Measurements from ENCODE around the gene ZNF732.
"Not testable (repeated sequence)": the region's sequence is repeated elsewhere in the genome, so short reads cannot be mapped to it uniquely, and the experiment has no call there.

The ZNF732 gene

GRCh38 chr4:253936-254756 is 51.1 kb downstream of the ZNF732 start:
- no peak for DNase-seq (ENCODE audit: low read depth, low spot score)

DNA sequence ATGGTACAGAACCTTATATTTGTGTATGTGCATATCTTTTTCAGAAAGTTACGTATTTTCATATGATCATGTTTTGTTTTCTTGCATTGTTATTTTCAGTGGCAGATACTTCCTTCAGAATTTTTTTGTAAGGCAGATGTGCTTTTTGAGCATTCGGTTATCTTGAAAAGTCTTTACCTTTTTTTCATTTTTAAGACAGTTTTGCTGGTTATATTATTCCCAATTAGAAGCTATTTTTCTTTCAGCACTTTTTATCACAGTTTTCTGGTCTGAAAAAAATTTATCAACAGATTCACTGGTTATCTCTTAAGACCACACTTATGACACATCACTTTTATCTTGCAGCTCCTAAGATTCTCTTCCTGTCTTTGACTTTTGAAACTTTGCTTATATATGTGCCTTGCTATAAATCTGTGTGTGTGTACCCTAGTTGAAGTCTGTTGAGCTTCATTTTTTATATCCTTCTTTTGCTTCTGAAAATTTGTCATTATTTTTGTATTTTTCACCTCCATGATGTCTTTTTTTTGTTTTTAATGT is 53.1 kb downstream of the ZNF732 start:
- DNase-seq (ENCODE audit: low read depth, low spot score), result no peak

- no peak for DNase-seq (ENCODE audit: low read depth, low spot score)
Observed at GRCh38 chr4:244471-244870, 60.8 kb downstream of the ZNF732 start.

GRCh38 chr4:243426-243825 is 61.8 kb downstream of the ZNF732 start:
- no peak for DNase-seq (ENCODE audit: low read depth, low spot score)

- peak; percentile 4 for DNase-seq (ENCODE audit: low read depth, low spot score)
Observed at GRCh38 chr4:242121-242848, 63.0 kb downstream of the ZNF732 start.

GRCh38 chr4:241411-241810 is 63.9 kb downstream of the ZNF732 start:
- not testable (repeated sequence) for DNase-seq (ENCODE audit: low read depth, low spot score)

DNA sequence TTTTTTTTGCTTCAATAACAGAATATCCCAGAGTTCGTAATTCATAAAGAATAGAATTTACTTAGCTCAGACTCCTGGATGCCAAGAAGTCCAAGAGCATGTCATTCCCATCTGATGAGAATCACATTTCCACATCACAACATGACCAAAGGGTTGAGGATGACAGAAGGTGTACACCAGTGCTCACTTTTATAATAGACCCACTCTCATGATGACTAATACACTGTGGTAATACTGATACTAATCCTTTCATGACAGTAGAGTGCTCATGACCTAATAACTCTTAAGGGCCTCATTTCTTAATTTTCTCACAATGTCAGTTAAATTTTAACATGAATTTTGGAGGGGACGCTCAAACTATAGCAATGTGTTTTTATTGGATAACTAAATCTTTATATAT is 69.2 kb downstream of the ZNF732 start:
- no peak for DNase-seq (ENCODE audit: low read depth, low spot score)

DNA sequence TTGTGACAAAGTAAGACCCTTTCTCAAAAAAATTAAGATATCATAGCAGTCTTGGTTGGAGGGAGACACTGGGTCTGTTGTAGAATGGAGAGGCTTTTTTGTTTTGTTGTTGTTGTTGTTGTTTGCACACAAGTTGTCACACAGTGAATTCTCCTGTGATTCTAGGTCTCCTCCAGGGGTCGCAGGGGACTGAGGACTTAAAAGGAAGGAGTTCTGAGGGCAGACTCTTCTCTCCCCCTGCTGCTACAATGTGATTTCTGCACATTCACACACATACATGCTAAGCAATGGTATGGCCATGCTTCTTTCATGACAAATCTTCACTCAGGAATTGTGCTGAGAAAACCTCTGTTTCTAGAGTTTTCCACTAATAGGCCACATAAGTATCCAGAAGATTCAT is 71.1 kb downstream of the ZNF732 start:
- DNase-seq (ENCODE audit: low read depth, low spot score), result no peak

DNA sequence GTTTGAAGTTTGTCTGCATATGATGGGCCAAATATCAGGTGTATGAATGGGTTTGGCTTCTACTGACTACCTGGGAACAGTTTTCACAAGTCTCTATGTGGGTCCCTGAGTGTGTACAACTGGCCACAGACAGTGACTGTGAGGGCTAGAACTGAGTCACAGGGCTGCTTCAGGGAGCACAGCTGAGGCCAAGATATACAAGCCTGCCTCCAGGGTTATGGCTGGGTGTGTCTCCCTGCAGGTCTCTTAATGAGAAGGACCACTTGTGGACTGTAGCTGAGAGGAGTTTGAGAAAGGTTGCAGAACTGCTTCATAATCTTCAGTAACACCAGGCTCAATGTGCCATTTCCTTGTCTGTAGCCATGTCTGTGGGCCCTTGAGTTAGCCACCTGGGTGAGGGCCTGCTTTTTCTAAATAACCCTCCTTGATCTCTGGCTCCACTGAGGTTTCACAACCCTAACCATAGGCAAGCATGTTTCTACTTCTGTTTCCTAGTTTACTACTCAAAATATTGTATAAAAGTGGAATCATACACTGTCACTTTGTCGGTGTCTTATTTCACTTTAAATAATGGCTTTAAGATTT is 81.3 kb downstream of the ZNF732 start:
- DNase-seq (ENCODE audit: low read depth, low spot score), result no peak
